Right atrium auricular region (tissue), 2 donors: ENCODE measurements around the gene SH3GL1. TPM values are rescaled to one million over a fixed set of nuclear protein-coding genes. Genes with fewer than 3 reads are reported as not detected.

Source experiments
- DNase-seq: peaks from one replicate; pipeline ENCODE4 v3.0.0-alpha.2; 2019; ENCODE audit warnings: low spot score
- H3K27ac ChIP-seq, 2 donors: fragments of 200-600 bp; sonication (generic); 1 replicate in 1 of 2; 2 replicates in 1 of 2; pipeline ENCODE4 v1.5.1; 2016 to 2019
- H3K27me3 ChIP-seq, 2 donors: fragments of 200-600 bp; sonication (generic); one replicate each; pipeline versions ENCODE4 v1.5.1 to v1.6.0; 2017 to 2019
- H3K36me3 ChIP-seq: fragments of 200-600 bp; sonication (generic); one replicate; pipeline ENCODE4 v1.5.1; 2016
- H3K4me1 ChIP-seq, 2 donors: fragments of 200-600 bp; sonication (generic); one replicate each; pipeline versions ENCODE4 v1.5.1 to v1.6.0; 2017 to 2019
- H3K4me3 ChIP-seq, 2 donors: fragments of 200-600 bp; sonication (generic); 1 replicate in 1 of 2; 2 replicates in 1 of 2; pipeline ENCODE4 v1.5.1; 2017 to 2019; ENCODE audit warnings: mild to moderate bottlenecking in 1 of 2, moderate library complexity in 1 of 2
- H3K9me3 ChIP-seq, 2 donors: fragments of 200-600 bp; sonication (generic); one replicate each; pipeline ENCODE4 v1.5.1; 2019
- total RNA-seq, 2 donors: library from RNA; depleted of rRNA; stranded (reverse); fragments of >200 nt; gene quantifications; one replicate each; pipeline ENCODE4 v1.1.0, GENCODE V29; 2016
- TF ChIP-seq, protein P1 (sequence below), 2 donors: fragments of 200-600 bp; sonication (generic); IDR thresholded peaks; one replicate each; pipeline ENCODE4 v1.5.1; 2019; ENCODE audit warnings: antibody characterized with exemption in 2 of 2

The SH3GL1 gene
- total RNA-seq, 2 donors from 2014 or later: 17.5 to 31.9 TPM

DNA sequence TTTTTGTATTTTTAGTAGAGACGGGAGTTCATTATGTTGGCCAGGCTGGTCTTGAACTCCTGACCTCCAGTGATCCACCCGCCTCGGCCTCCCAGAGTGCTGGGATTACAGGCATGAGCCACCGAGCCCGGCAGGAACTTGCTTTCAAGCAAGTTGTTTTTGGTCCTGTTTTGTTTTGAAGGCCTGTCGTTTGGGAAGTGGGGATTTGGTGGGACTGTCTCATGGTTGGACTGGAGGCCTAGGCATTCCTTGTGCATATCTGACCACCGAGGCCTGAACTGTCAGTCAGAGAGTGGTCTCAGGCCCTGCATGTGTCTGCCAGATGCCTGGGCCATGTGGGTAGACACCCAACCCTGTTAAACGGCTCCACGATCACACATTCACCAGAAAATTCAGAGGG, 30.9 kb upstream of the SH3GL1 start:
- H3K4me1 ChIP-seq: no peaks in the 10 kb centered on the region
- TF ChIP-seq, protein P1, sequence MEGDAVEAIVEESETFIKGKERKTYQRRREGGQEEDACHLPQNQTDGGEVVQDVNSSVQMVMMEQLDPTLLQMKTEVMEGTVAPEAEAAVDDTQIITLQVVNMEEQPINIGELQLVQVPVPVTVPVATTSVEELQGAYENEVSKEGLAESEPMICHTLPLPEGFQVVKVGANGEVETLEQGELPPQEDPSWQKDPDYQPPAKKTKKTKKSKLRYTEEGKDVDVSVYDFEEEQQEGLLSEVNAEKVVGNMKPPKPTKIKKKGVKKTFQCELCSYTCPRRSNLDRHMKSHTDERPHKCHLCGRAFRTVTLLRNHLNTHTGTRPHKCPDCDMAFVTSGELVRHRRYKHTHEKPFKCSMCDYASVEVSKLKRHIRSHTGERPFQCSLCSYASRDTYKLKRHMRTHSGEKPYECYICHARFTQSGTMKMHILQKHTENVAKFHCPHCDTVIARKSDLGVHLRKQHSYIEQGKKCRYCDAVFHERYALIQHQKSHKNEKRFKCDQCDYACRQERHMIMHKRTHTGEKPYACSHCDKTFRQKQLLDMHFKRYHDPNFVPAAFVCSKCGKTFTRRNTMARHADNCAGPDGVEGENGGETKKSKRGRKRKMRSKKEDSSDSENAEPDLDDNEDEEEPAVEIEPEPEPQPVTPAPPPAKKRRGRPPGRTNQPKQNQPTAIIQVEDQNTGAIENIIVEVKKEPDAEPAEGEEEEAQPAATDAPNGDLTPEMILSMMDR (IDR thresholded peaks at IDR 0.05): no peak
- no peaks in the 10 kb centered on the region for H3K36me3 ChIP-seq

DNA sequence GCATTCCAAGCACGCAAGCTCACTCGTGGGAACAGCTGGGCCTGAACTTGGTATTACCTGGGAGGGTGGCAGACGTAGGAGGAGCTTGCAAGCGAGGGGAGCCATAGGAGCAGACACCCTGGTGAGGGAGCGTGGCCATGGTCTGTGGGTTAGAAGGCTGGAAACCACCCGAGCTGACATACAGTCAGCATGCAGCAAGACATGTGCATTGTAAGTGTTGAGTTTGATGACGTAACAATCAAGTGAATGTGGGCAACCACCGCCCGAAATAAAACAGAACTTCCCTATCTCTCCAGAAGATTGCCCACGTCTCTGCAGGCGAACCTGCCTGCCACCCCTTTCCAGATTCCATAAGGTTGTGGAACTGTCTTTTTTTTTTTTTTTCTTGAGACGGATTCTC, 30.4 kb upstream of the SH3GL1 start:
- Histone ChIP-seq H3K4me3 (no peak overlapping the region), H3K27ac (no peak overlapping the region), H3K36me3 (no peaks in the 10 kb centered on the region), H3K9me3 (no peaks in the 10 kb centered on the region), H3K27me3 (no peaks in the 10 kb centered on the region), H3K4me1 (no peaks in the 10 kb centered on the region)
- DNase-seq: no peak
- TF ChIP-seq, protein P1 (IDR thresholded peaks at IDR 0.05): no peak

More for the DNA sequence above, 30.9 kb upstream of the SH3GL1 start:
- Histone ChIP-seq H3K27ac (no peak overlapping the region), H3K4me3 (no peak overlapping the region), H3K27me3 (no peaks in the 10 kb centered on the region), H3K9me3 (no peaks in the 10 kb centered on the region)
- no peak for DNase-seq

DNA sequence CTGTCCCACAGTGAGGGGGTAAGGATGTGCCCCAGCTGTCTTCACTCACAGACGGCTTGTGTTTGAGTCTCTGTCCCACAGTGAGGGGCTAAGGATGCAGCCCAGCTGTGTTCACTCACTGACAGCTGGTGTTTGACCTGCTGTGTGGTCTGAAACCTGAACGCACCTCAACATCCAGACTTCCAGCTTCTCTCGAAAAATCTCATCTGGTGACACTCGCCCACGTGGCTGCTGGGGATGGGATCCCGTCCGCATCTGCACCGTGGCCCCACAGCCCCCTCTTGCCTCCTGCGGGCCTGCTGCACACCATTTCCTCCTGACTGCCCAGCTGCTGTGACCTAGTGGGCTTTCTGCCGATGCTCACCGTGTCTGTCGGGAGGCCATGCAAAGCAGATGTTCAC, 29.4 kb upstream of the SH3GL1 start:
- H3K4me1 ChIP-seq: no peaks in the 10 kb centered on the region
- TF ChIP-seq, protein P1 (IDR thresholded peaks at IDR 0.05): no peak
- no peaks in the 10 kb centered on the region for H3K36me3 ChIP-seq
- no peaks in the 10 kb centered on the region for H3K9me3 ChIP-seq
- no peak for DNase-seq
- H3K27me3 ChIP-seq: no peaks in the 10 kb centered on the region
- no peak overlapping the region for H3K4me3 ChIP-seq
- H3K27ac ChIP-seq: no peak overlapping the region

DNA sequence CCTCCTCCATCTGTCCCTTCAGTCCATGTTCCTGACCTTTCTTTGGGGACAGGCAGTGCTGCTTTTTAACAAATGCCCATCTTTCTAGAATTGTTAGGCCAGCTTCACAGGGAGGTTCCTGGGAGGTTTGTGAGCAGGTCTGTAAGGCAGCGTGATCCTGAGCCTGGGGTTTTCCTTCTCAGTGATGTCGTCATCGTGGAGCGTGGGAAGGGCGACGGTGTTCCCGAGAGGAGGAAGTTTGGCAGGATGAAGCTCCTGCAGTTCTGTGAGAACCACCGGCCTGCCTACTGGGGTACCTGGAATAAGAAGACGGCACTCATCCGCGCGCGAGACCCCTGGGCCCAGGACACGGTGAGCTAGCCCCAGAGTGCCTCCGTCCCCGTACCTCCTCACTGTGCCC, 28.9 kb upstream of the SH3GL1 start:
- no peak for DNase-seq
- TF ChIP-seq, protein P1 (IDR thresholded peaks at IDR 0.05): no peak
- Histone ChIP-seq H3K36me3 (no peaks in the 10 kb centered on the region), H3K4me1 (no peaks in the 10 kb centered on the region), H3K9me3 (no peaks in the 10 kb centered on the region), H3K27me3 (no peaks in the 10 kb centered on the region), H3K27ac (no peak overlapping the region), H3K4me3 (no peak overlapping the region)

DNA sequence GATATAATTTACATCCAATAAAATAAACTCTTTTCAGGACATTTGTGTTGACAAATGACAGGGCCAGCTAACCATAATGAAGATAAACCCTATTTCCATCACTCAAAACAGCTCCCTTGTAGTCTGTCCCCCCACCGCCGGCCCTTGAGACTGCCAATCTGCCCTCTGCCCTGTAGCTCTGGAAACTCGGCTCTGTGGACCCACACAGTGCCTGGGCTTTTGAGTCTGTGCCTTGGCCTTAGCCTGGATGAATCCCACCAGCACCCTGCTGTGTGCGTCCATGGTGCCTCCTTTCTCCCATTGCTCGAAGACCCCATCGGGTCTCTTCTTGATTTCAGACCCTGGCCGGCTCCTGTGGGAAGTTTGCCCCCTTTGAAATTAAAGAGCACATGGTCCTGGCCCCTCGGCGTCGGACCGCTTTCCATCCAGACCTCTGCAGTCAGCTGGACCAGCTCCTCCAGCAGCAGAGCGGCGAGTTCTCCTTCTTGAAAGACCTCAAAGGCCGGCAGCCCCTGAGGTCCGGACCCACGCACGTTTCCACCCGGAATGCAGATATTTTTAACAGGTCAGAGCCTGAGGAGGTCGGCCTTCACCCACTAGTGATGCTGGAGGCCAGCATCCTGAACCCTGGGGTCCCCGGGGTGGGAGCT, 28.1 kb upstream of the SH3GL1 start:
- no peaks in the 10 kb centered on the region for H3K4me1 ChIP-seq
- TF ChIP-seq, protein P1 (IDR thresholded peaks at IDR 0.05): no peak
- no peak for DNase-seq

DNA sequence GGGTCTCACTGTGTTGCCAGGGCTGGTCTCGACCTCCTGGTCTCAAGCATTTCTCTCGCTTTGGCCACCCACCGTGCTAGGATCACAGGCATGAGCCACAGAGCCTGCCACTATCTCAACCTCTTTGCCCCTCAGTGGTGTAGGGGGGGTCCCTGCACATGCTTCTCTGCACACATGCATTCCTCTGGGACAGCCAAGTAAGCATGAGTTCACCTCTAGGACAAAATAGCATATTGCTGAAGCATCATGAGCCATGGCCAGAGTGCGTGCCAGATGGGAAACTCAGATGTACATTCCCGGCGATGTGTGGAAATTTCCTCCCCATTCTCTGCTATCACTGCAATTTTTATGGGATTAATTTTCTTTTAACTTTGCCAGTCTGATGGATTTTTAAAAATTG, 25.2 kb upstream of the SH3GL1 start:
- DNase-seq: no peak
- TF ChIP-seq, protein P1 (IDR thresholded peaks at IDR 0.05): no peak
- no peaks in the 10 kb centered on the region for H3K27me3 ChIP-seq
- no peak overlapping the region for H3K4me3 ChIP-seq
- no peak overlapping the region for H3K27ac ChIP-seq
- no peaks in the 10 kb centered on the region for H3K4me1 ChIP-seq
- no peaks in the 10 kb centered on the region for H3K9me3 ChIP-seq
- H3K36me3 ChIP-seq: no peaks in the 10 kb centered on the region

More for the DNA sequence above, 28.1 kb upstream of the SH3GL1 start:
- Histone ChIP-seq H3K27me3 (no peaks in the 10 kb centered on the region), H3K36me3 (no peaks in the 10 kb centered on the region), H3K9me3 (no peaks in the 10 kb centered on the region), H3K27ac (no peak overlapping the region), H3K4me3 (no peak overlapping the region)
